Esophagus squamous epithelium (tissue), 4 donors: ENCODE data around the gene PRR33.

Source experiments
- CTCF ChIP-seq, 6 experiments: fragments of 450-650 bp in 4 of 6; fragments of 200-600 bp in 2 of 6; sonication (generic) in 2 of 6; IDR thresholded peaks; one replicate each; pipeline ENCODE4 v1.5.1; 2016 to 2019; ENCODE audit warnings: antibody characterized with exemption in 6 of 6, mild to moderate bottlenecking in 4 of 6, moderate library complexity in 4 of 6
- POLR2A ChIP-seq, 4 donors: fragments of 450-650 bp; IDR thresholded peaks; one replicate each; pipeline ENCODE4 v1.6.1; 2017; ENCODE audit warnings: antibody characterized with exemption in 4 of 4, mild to moderate bottlenecking in 4 of 4, moderate library complexity in 3 of 4

- TF ChIP-seq CTCF (IDR thresholded peaks at IDR 0.05) = no peak
- TF ChIP-seq POLR2A (IDR thresholded peaks at IDR 0.05) = no peak
Observed at GRCh38 chr11:1896468-1896867, 4.8 kb upstream of the PRR33 start.
